Uterus (tissue), 4 donors: Measurements from ENCODE around the gene CERS5. TPM values are rescaled to one million over a fixed set of nuclear protein-coding genes. Genes with fewer than 3 reads are reported as not detected.

Experiments
- DNase-seq, 2 donors: peaks; one replicate each; pipeline ENCODE4 v3.0.0-alpha.2; 2019 to 2020
- H3K27ac ChIP-seq, 2 donors: fragments of 200-600 bp; sonication (generic); 1 replicate in 1 of 2; 2 replicates in 1 of 2; pipeline ENCODE4 v1.5.1; 2016 to 2018
- H3K27me3 ChIP-seq, 2 donors: fragments of 200-600 bp; sonication (generic); one replicate each; pipeline ENCODE4 v1.5.1; 2018 to 2019; ENCODE audit warnings: control low read depth in 1 of 2
- H3K36me3 ChIP-seq, 2 donors: fragments of 200-600 bp; sonication (generic); one replicate each; pipeline ENCODE4 v1.5.1; 2019; ENCODE audit warnings: control low read depth in 1 of 2
- H3K4me1 ChIP-seq, 2 donors: fragments of 200-600 bp; sonication (generic); one replicate each; pipeline ENCODE4 v1.5.1; 2018 to 2019; ENCODE audit warnings: control low read depth in 1 of 2
- H3K4me3 ChIP-seq, 2 donors: fragments of 200-600 bp; sonication (generic); 1 replicate in 1 of 2; 2 replicates in 1 of 2; pipeline ENCODE4 v1.5.1; 2018 to 2019; ENCODE audit warnings: mild to moderate bottlenecking in 1 of 2
- H3K9me3 ChIP-seq, 2 donors: fragments of 200-600 bp; sonication (generic); one replicate each; pipeline ENCODE4 v1.5.1; 2019; ENCODE audit warnings: control low read depth in 1 of 2
- CTCF ChIP-seq, 4 experiments: fragments of 200-600 bp in 2 of 4; fragments of 450-650 bp in 2 of 4; sonication (generic) in 2 of 4; IDR thresholded peaks; one replicate each; pipeline ENCODE4 v1.5.1; 2016 to 2019; ENCODE audit warnings: antibody characterized with exemption in 4 of 4, mild to moderate bottlenecking in 2 of 4, moderate library complexity in 1 of 4
- POLR2A ChIP-seq, 2 donors: fragments of 450-650 bp; IDR thresholded peaks; one replicate each; pipeline ENCODE4 v1.6.1; 2016; ENCODE audit warnings: antibody characterized with exemption in 2 of 2, mild to moderate bottlenecking in 1 of 2, moderate library complexity in 1 of 2
- intact Hi-C: fragments of 100-400 bp; cut with DNase I; formaldehyde crosslinking; loops from one replicate; pipeline ENCODE4 v1.15.1; 2023; ENCODE audit warnings: low total_unique reads
- total RNA-seq, 4 donors: library from RNA; depleted of rRNA in 3 of 4; stranded (reverse); fragments of >200 nt in 3 of 4; gene quantifications; one replicate each; pipeline versions ENCODE4 v1.1.0 to v1.2.4, GENCODE V29; 2014 to 2023
- donor health status: DM: yes; HTN: yes; CAD: no.

The CERS5 gene
- total RNA-seq, 4 donors from 2014 or later = 9.1 to 73.9 (median 40.5) TPM

DNA sequence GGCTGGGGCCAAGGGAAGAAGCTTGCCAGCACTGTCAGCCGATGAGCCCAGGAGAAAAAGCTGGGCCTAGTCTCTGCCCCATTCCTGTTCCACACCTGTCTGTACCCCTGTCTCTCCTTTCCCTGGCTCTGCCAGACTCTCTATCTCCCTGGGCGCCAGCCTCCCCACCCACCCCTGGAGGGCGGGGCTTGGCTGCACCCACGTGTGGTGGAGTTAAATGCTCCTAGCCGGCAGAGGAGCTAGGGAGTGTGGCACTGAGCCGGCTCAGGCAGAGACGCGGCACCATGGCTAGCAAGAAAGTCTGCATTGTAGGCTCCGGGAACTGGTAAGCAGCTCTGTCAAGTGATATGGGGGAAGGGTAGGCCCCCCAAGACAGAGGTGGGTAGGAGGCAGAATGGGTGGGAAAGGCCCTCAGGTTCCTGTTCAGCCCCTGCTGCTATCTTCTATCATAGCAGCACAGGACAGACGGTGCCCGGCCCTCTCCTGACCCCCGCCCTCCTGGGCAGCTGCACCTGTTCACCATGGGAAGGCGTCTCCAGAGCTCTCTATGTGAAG lies 63.3 kb downstream of the CERS5 start, which contains the start of gene GPD1:
GPD1 (plus strand) TSS at position 242 of the 555 bp plus-strand sequence; CDS start at position 285, 43 bp downstream.
- peak; percentile 62 to 71 for DNase-seq

DNA sequence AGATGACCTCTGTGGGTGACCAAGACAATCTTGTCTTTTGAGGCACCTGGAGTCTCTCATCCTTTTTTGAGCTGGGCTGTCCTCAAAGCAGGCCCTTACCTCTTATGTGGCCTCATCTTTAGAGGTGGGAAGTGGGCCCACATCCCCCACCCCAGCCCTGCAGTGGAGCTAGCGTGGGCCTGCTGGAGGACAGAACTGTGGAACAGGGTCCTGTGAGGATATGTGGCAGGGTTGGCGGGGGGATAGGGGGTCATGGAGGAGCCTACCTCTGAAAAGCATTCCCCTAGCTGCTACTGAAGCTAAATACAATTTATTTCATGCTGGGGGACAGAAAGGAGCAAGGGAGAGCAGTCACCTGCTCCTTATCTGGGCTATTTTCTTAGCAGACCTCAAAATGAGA lies 63.8 kb downstream of the CERS5 start:
- Histone ChIP-seq H3K36me3 (no peaks in the 10 kb centered on the region), H3K27me3 (no peaks in the 10 kb centered on the region), H3K4me3 (no peak overlapping the region), H3K4me1 (no peaks in the 10 kb centered on the region), H3K27ac (peak overlapping the region in 1 of 2 donors; percentile 16), H3K9me3 (no peaks in the 10 kb centered on the region)
- TF ChIP-seq CTCF (IDR thresholded peaks at IDR 0.05) (no peak), POLR2A (IDR thresholded peaks at IDR 0.05) (no peak)
- intact Hi-C loops = loop anchor here (10.0 kb wide), 1 partner anchor 71 kb away; no protein-coding TSS in a partner anchor
- DNase-seq = no peak

More for the DNA sequence above, 63.3 kb downstream of the CERS5 start, which contains the start of gene GPD1:
- peak within 1 kb of the TSS in 1 of 2 donors; percentile 16 for H3K27ac ChIP-seq
- no peak within 1 kb of the TSS for H3K4me3 ChIP-seq
- H3K4me1 ChIP-seq = no peaks in the 10 kb centered on the region
- no peaks in the 10 kb centered on the region for H3K36me3 ChIP-seq
- intact Hi-C loops = loop anchor here (10.0 kb wide), 1 partner anchor 71 kb away; no protein-coding TSS in a partner anchor
- TF ChIP-seq POLR2A (IDR thresholded peaks at IDR 0.05) (no peak), CTCF (IDR thresholded peaks at IDR 0.05) (no peak)
- H3K9me3 ChIP-seq = no peaks in the 10 kb centered on the region
- H3K27me3 ChIP-seq = no peaks in the 10 kb centered on the region

- no peak for DNase-seq
- TF ChIP-seq CTCF (IDR thresholded peaks at IDR 0.05) (no peak), POLR2A (IDR thresholded peaks at IDR 0.05) (no peak)
- intact Hi-C loops = loop anchor here (10.0 kb wide), 1 partner anchor 72 kb away; no protein-coding TSS in a partner anchor
- H3K4me1 ChIP-seq = no peaks in the 10 kb centered on the region
- no peaks in the 10 kb centered on the region for H3K9me3 ChIP-seq
- H3K27me3 ChIP-seq = no peaks in the 10 kb centered on the region
- H3K4me3 ChIP-seq = no peak overlapping the region
- no peak overlapping the region for H3K27ac ChIP-seq
- no peaks in the 10 kb centered on the region for H3K36me3 ChIP-seq
Measured at GRCh38 chr12:50102646-50103309, 64.4 kb downstream of the CERS5 start.

DNA sequence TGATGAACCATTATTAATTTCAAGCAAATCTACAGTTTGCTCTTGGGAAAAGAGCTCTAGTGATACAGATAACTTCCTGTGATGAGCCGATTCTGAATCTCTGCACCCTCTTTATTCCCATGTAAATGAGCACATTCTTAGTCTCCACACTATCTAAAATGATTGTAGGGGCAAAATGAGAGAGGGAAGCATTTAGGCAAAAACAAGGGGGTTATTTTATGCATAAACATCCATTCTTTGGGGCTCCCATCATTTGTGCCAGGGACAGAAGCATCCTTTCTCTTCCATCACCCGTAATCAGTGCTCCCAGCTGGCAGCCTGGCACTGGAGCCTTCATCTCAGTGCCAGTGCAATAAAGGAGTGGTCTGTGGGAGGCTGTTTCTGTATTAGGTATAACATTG lies 65.0 kb downstream of the CERS5 start:
- no peaks in the 10 kb centered on the region for H3K27me3 ChIP-seq
- H3K4me3 ChIP-seq = no peak overlapping the region
- H3K36me3 ChIP-seq = no peaks in the 10 kb centered on the region
- no peak overlapping the region for H3K27ac ChIP-seq
- H3K4me1 ChIP-seq = no peaks in the 10 kb centered on the region
- no peak for DNase-seq
- no peaks in the 10 kb centered on the region for H3K9me3 ChIP-seq
- TF ChIP-seq CTCF (IDR thresholded peaks at IDR 0.05) = no peak
- TF ChIP-seq POLR2A (IDR thresholded peaks at IDR 0.05) = no peak
- intact Hi-C loops = loop anchor here (10.0 kb wide), 1 partner anchor 73 kb away; no protein-coding TSS in a partner anchor

DNA sequence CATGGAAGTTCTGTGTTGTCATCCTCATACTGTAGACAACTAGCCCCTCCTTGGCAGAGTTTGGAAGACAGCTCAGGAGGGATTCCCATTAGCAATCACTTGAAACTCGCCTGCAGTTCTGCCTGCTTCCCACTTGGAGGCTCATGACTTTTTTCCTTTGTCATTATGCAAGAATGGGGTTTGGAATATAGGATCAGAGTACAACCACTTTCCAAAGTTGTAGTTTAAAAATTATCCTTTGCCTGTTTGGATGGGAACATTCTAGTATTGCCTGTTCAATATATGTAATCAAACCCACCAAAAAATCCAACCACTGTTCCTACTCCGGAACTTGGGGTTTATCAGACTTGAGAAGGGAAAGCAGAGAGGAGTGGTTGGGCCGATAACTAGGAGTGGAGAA lies 65.5 kb downstream of the CERS5 start:
- H3K36me3 ChIP-seq = no peaks in the 10 kb centered on the region
- intact Hi-C loops = loop anchor here (10.0 kb wide), 1 partner anchor 73 kb away; no protein-coding TSS in a partner anchor
- DNase-seq = no peak
- no peak overlapping the region for H3K27ac ChIP-seq
- H3K4me3 ChIP-seq = no peak overlapping the region
- H3K9me3 ChIP-seq = no peaks in the 10 kb centered on the region
- no peak for TF ChIP-seq POLR2A (IDR thresholded peaks at IDR 0.05)
- peak in 2 of 4 experiments; percentile 17 to 31 for TF ChIP-seq CTCF (IDR thresholded peaks at IDR 0.05)
- no peaks in the 10 kb centered on the region for H3K27me3 ChIP-seq
- no peaks in the 10 kb centered on the region for H3K4me1 ChIP-seq
